ENCODE measurements around the gene SBF2. TPM values are rescaled to one million over a fixed set of nuclear protein-coding genes. Genes with fewer than 3 reads are reported as not detected.

Gene SBF2
- polyA plus RNA-seq, 1 experiment = 44.4 TPM

DNA sequence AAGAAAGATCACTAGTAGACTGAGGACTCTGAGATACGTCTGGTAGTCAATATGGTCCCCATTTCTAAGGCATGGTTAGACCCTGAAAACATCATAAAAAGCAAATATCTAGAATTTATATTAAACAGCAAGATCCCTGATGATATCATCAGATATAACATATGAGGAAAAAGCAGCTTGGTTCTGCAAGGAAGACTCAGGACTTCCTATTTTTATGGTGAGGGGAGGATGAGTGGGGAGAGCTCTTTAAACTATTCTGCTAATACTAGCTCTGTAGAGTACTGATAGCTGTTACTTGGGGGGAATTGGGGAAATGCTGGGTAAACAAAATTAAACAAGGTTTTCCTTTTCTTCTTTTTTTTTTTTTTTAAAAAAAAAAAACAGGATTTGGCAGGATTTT is 394.3 kb downstream of the SBF2 start:
- no peak overlapping the region for H3K27ac ChIP-seq (ENCODE audit: low read depth, low read length)
- no peak overlapping the region for H3K4me3 ChIP-seq (ENCODE audit: low read depth, low read length)
- DNase-seq (ENCODE audit: low read depth, low spot score) = no peak
- H3K27me3 ChIP-seq (ENCODE audit: control insufficient read depth, insufficient read depth, low read length) = no peaks in the 10 kb centered on the region
- TF ChIP-seq, protein P1, sequence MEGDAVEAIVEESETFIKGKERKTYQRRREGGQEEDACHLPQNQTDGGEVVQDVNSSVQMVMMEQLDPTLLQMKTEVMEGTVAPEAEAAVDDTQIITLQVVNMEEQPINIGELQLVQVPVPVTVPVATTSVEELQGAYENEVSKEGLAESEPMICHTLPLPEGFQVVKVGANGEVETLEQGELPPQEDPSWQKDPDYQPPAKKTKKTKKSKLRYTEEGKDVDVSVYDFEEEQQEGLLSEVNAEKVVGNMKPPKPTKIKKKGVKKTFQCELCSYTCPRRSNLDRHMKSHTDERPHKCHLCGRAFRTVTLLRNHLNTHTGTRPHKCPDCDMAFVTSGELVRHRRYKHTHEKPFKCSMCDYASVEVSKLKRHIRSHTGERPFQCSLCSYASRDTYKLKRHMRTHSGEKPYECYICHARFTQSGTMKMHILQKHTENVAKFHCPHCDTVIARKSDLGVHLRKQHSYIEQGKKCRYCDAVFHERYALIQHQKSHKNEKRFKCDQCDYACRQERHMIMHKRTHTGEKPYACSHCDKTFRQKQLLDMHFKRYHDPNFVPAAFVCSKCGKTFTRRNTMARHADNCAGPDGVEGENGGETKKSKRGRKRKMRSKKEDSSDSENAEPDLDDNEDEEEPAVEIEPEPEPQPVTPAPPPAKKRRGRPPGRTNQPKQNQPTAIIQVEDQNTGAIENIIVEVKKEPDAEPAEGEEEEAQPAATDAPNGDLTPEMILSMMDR (IDR thresholded peaks at IDR 0.05; ENCODE audit: low read depth, low read length) = no peak
- ChIA-PET CTCF (no interaction called here), POLR2A (interaction anchor here (0.7 to 1.4 kb wide), 2 partner anchors 76 to 140 kb away, joined by 4 read pairs; no protein-coding TSS in a partner anchor)
- peaks cover 1% of the 10 kb centered on the region for H3K9me3 ChIP-seq (ENCODE audit: control insufficient read depth, insufficient read depth, low read length)

GRCh38 chr11:9896902-9897301 is 397.1 kb downstream of the SBF2 start:
- Histone ChIP-seq H3K27me3 (ENCODE audit: control insufficient read depth, insufficient read depth, low read length) (no peaks in the 10 kb centered on the region), H3K27ac (ENCODE audit: low read depth, low read length) (no peak overlapping the region), H3K9me3 (ENCODE audit: control insufficient read depth, insufficient read depth, low read length) (peaks cover 8% of the 10 kb centered on the region), H3K4me3 (ENCODE audit: low read depth, low read length) (no peak overlapping the region)
- ChIA-PET POLR2A (no interaction called here), CTCF (no interaction called here)
- TF ChIP-seq, protein P1 (IDR thresholded peaks at IDR 0.05; ENCODE audit: low read depth, low read length) = no peak
- no peak for DNase-seq (ENCODE audit: low read depth, low spot score)

GRCh38 chr11:9895006-9895405 is 399.0 kb downstream of the SBF2 start:
- Histone ChIP-seq H3K27ac (ENCODE audit: low read depth, low read length) (no peak overlapping the region), H3K9me3 (ENCODE audit: control insufficient read depth, insufficient read depth, low read length) (peaks cover 8% of the 10 kb centered on the region), H3K27me3 (ENCODE audit: control insufficient read depth, insufficient read depth, low read length) (no peaks in the 10 kb centered on the region), H3K4me3 (ENCODE audit: low read depth, low read length) (no peak overlapping the region)
- DNase-seq (ENCODE audit: low read depth, low spot score) = no peak
- CTCF ChIA-PET = no interaction called here
- POLR2A ChIA-PET = interaction anchor here (1.0 kb wide), 1 partner anchor 135 kb away, joined by 3 read pairs; no protein-coding TSS in a partner anchor
- TF ChIP-seq, protein P1 (IDR thresholded peaks at IDR 0.05; ENCODE audit: low read depth, low read length) = no peak

DNA sequence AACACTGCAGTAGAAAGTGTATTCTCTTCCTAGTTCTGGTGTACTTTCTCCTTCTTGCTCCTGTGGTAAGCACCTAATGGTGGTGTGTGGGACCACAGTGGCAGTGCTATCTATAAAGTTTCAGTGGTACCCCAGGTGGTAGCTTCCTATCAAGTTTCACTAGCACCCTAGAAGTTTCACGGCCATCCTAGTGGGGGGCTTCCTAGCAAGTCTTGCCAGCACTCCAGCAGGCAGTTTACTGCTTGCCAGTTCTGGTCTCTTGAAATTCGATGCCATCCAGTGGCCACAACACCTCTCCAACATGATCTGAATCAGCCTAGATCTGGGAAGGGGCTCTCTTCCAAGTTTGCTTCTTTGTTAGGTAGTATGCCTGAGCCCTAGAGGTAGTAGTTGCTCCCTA is 400.5 kb downstream of the SBF2 start:
- Histone ChIP-seq H3K27ac (ENCODE audit: low read depth, low read length) (no peak overlapping the region), H3K9me3 (ENCODE audit: control insufficient read depth, insufficient read depth, low read length) (peaks cover 8% of the 10 kb centered on the region), H3K4me3 (ENCODE audit: low read depth, low read length) (no peak overlapping the region), H3K27me3 (ENCODE audit: control insufficient read depth, insufficient read depth, low read length) (no peaks in the 10 kb centered on the region)
- TF ChIP-seq, protein P1 (IDR thresholded peaks at IDR 0.05; ENCODE audit: low read depth, low read length) = no peak
- CTCF ChIA-PET = interaction anchor here (0.8 kb wide), 1 partner anchor 32 kb away, joined by 8 read pairs; no protein-coding TSS in a partner anchor
- DNase-seq (ENCODE audit: low read depth, low spot score) = no peak
- POLR2A ChIA-PET = no interaction called here

DNA sequence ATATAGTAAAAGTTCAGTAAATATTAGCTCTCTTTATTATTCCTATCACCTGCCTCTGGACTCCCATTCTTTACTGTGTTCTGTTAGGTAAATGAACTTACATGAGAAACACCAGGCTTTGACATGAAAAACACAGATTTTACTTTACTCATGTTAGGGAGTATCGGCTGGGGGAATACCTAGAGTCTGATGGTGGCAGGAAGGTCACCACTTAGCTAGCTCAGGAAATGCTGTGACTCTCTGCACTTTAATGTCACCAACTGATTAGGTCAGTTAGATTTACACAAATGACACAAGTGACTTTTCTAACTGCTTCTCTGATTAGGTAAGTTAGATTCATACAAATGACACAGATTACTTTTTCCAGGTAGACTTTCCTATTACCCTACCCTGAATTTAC is 405.1 kb downstream of the SBF2 start:
- TF ChIP-seq, protein P1 (IDR thresholded peaks at IDR 0.05; ENCODE audit: low read depth, low read length) = no peak
- ChIA-PET CTCF (no interaction called here), POLR2A (no interaction called here)
- no peak for DNase-seq (ENCODE audit: low read depth, low spot score)
- H3K27me3 ChIP-seq (ENCODE audit: control insufficient read depth, insufficient read depth, low read length) = no peaks in the 10 kb centered on the region
- H3K9me3 ChIP-seq (ENCODE audit: control insufficient read depth, insufficient read depth, low read length) = no peaks in the 10 kb centered on the region
- no peak overlapping the region for H3K4me3 ChIP-seq (ENCODE audit: low read depth, low read length)
- no peak overlapping the region for H3K27ac ChIP-seq (ENCODE audit: low read depth, low read length)

All from AG04450 (cell line).